ENCODE measurements around the gene FOXQ1. TPM values are rescaled to one million over a fixed set of nuclear protein-coding genes. Genes with fewer than 3 reads are reported as not detected.

FOXQ1 gene
- total and polyA plus RNA-seq, 2 of the 13 experiments (the other 11 are each of a cell fraction or from before 2014, with no cell fraction given) = 35.2 to 39.8 TPM

GRCh38 chr6:1263850-1264377 lies 48.0 kb upstream of the FOXQ1 start (continued):
- TF ChIP-seq ZNF720 (CRISPR knock-in tag; IDR thresholded peaks at IDR 0.05) (peak; percentile 87; the same call in 1 of the 2 replicates), ZNF839 (CRISPR knock-in tag; IDR thresholded peaks at IDR 0.05; ENCODE audit: borderline replicate concordance) (no peak), KDM5A (IDR thresholded peaks at IDR 0.05; ENCODE audit: borderline replicate concordance, low read length) (no peak; the same call in 1 of the 2 replicates), CSRNP1 (CRISPR knock-in tag; IDR thresholded peaks at IDR 0.05) (no peak; the same call in 1 of the 2 replicates), LBX2 (CRISPR knock-in tag; IDR thresholded peaks at IDR 0.05; ENCODE audit: borderline replicate concordance) (no peak), POLR2G (IDR thresholded peaks at IDR 0.05; ENCODE audit: low read depth, low read length) (peak; percentile 60), ZNF788 (CRISPR knock-in tag; IDR thresholded peaks at IDR 0.05; ENCODE audit: borderline replicate concordance) (no peak; the same call in 1 of the 2 replicates), ZNF230 (CRISPR knock-in tag; IDR thresholded peaks at IDR 0.05) (no peak; the same call in 1 of the 2 replicates), CCAR2 (optimal IDR thresholded peaks at IDR 0.05; ENCODE audit: low read depth, low read length) (no peak), GLMP (CRISPR knock-in tag; IDR thresholded peaks at IDR 0.05; ENCODE audit: borderline replicate concordance) (no peak), DR1 (CRISPR knock-in tag; IDR thresholded peaks at IDR 0.05) (no peak), FOXC1 (CRISPR knock-in tag; IDR thresholded peaks at IDR 0.05; ENCODE audit: borderline replicate concordance) (no peak), ZSCAN29 (CRISPR knock-in tag; conservative IDR thresholded peaks at IDR 0.05) (peak; percentile 44; the same call in 1 of the 2 replicates), ZNF770 (CRISPR knock-in tag; IDR thresholded peaks at IDR 0.05) (no peak), SNAPC2 (CRISPR knock-in tag; IDR thresholded peaks at IDR 0.05) (no peak), ATRX (CRISPR knock-in tag; IDR thresholded peaks at IDR 0.05; ENCODE audit: borderline replicate concordance) (no peak), RBAK (CRISPR knock-in tag; IDR thresholded peaks at IDR 0.05) (no peak), ZNF775 (CRISPR knock-in tag; IDR thresholded peaks at IDR 0.05; ENCODE audit: borderline replicate concordance) (no peak), ZNF530 (CRISPR knock-in tag; IDR thresholded peaks at IDR 0.05; ENCODE audit: low read depth) (no peak), ZNF383 (CRISPR knock-in tag; IDR thresholded peaks at IDR 0.05; ENCODE audit: borderline replicate concordance) (no peak; the same call in 1 of the 2 replicates), ZNF317 (CRISPR knock-in tag; IDR thresholded peaks at IDR 0.05) (no peak), ZSCAN22 (CRISPR knock-in tag; IDR thresholded peaks at IDR 0.05) (0 out of 2 replicates have a peak, but pooled peaks have one; percentile 11), CENPX (CRISPR knock-in tag; IDR thresholded peaks at IDR 0.05) (no peak), EHMT2 (IDR thresholded peaks at IDR 0.05; ENCODE audit: borderline replicate concordance, low read depth, low read length) (no peak), DDIT3 (CRISPR knock-in tag; IDR thresholded peaks at IDR 0.05) (no peak)
